HL-60/S4 treated with retinoic acid at 250 ng/mL for 4 days and 3 days (cell line): ENCODE measurements around the gene ARHGEF10L.

ENCODE experiments used
- in situ Hi-C: fragments of 300-500 bp; cut with MboI; formaldehyde crosslinking; loops from 2 replicates; pipeline ENCODE4 v1.7.0; 2022; ENCODE audit warnings: low sequenced_read_pairs

Gene ARHGEF10L

DNA sequence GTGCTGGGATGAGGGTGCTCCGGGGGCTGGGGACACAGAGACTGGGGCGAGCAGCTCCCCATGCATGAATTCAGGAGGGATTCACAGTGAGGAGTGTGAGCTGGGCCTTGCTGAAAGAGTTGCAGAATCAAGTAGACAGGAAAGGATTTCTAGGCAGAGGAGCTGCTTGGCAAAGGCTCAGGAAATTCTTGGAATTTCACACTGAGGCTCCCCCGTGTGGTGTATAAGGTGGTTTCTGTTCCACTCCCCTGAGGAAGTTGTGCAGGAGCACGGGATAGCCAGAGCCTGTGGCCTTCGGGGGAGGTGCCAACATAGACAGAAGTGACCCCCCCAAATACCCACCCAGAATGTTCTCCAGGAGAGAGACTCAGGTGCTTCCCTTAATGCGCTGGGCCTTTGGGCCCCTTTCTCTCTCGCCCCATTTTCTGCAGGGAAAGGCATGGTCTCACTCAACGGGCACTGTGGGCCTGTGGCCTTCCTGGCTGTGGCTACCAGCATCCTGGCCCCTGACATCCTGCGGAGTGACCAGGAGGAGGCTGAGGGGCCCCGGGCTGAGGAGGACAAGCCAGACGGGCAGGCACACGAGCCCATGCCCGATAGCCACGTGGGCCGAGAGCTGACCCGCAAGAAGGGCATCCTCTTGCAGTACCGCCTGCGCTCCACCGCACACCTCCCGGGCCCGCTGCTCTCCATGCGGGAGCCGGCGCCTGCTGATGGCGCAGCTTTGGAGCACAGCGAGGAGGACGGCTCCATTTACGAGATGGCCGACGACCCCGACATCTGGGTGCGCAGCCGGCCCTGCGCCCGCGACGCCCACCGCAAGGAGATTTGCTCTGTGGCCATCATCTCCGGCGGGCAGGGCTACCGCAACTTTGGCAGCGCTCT lies 157.2 kb downstream of the ARHGEF10L start:
- in situ Hi-C loops, result no loop called here

GRCh38 chr1:17697458-17697857 lies 158.0 kb downstream of the ARHGEF10L start:
- in situ Hi-C loops, result no loop called here

GRCh38 chr1:17699581-17699980 lies 160.1 kb downstream of the ARHGEF10L start:
- in situ Hi-C loops, result no loop called here

GRCh38 chr1:17700945-17701810 lies 161.7 kb downstream of the ARHGEF10L start:
- in situ Hi-C loops, result no loop called here

DNA sequence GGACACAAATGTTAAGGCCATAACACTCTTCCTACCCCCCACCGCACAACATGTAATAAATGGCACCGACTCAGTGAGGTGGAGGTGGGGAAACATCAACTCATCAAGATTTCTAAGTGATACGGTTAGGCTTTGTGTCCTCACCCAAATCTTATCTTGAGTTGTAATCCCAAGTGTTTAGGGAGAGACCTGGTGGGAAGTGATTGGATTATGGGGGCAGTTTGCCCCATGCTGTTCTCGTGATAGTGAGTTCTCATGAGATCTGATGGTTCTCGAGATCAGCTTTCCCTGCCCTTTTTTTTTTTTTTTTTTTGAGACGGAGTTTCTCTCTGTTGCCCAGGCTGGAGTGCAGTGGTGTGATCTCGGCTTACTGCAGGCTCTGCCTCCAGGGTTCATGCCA lies 164.7 kb downstream of the ARHGEF10L start:
- in situ Hi-C loops, result no loop called here

DNA sequence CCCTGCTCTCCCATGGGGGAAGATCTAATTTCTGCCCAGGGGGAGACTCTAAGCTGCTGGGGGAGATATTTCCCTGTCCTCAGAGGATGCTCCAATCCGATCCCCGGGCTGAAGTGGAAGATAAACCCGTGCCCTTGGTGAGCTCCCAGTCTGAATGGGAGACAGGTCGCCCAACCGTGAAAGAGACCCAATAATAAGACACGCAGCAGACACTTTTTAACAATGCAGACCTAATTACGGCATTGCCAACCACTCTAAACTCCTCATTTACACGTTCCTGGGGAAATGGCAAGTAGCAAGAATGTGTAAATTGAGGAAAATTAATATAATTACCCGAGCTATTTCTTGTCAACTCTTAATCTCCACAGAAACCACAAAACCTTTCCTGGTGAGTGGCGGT lies 166.9 kb downstream of the ARHGEF10L start:
- in situ Hi-C loops, result no loop called here

- in situ Hi-C loops, result no loop called here
These were observed 170.5 kb downstream of the ARHGEF10L start for GRCh38 chr1:17709981-17710380.

- in situ Hi-C loops, result no loop called here
These were observed 171.5 kb downstream of the ARHGEF10L start for GRCh38 chr1:17710889-17711576.

DNA sequence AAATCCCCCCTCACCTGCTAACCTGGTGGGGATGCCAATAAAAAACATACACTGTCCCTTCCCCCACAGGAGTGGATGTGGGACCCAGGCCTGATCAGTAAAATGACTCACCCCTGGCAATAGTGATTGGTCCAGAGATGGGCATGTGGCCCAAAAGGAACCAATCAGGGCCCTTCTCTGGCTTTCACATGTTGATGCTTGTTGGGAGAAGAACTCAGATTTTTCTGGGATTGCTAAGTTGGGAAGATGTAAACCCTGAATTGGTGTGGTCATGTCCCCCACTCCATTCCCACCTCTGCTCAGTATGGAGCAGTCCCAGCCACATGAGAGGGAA lies 172.0 kb downstream of the ARHGEF10L start:
- in situ Hi-C loops, result no loop called here

GRCh38 chr1:17711941-17712340 lies 172.4 kb downstream of the ARHGEF10L start:
- in situ Hi-C loops, result no loop called here

- in situ Hi-C loops, result no loop called here
These were observed 174.5 kb downstream of the ARHGEF10L start for GRCh38 chr1:17713993-17714392.

- in situ Hi-C loops, result no loop called here
These were observed 178.4 kb downstream of the ARHGEF10L start for GRCh38 chr1:17717594-17718535.

- in situ Hi-C loops, result no loop called here
These were observed 180.4 kb downstream of the ARHGEF10L start for GRCh38 chr1:17719874-17720273.

DNA sequence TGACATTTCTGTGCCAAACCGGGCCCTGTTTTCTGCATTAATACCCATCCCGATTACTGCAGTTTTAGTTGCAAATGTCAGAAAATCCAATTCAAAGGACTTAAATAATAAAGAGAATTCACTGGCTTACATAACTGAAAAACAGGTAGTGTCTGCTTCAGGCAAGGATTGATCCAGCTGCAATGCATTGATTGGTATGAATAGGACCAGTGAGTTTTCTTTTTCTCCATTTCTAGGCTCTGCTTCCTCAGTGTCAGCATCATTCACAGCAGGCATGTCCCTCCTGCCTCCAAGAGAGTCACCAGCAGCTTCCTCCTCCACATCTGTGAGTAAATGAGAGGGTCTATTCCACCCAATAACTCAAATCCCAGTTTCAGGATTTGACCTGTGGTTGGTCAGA lies 181.9 kb downstream of the ARHGEF10L start:
- in situ Hi-C loops, result no loop called here

- in situ Hi-C loops, result no loop called here
These were observed 184.2 kb downstream of the ARHGEF10L start for GRCh38 chr1:17723684-17724083.

DNA sequence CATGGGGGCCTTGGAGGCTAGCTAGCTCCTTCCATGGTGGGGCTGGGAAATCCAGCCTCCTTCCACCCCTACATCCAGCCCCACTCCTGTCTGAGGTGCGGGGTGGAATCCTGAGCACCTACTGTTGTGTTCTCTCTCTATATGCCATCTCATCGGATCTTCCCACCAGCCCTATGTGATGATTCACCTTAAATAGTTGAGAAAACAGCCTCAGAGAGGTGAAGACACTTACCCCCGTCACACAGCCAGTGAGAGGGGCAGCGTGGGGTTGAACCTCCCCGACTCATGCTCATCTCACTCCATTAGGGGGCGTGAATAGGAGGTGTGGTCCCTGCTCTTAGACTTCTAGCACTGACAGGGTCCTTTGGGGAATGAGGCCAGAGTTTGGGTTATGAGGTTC lies 184.7 kb downstream of the ARHGEF10L start:
- in situ Hi-C loops, result no loop called here

- in situ Hi-C loops, result no loop called here
These were observed 185.7 kb downstream of the ARHGEF10L start for GRCh38 chr1:17725084-17725719.

- in situ Hi-C loops, result no loop called here
These were observed 186.5 kb downstream of the ARHGEF10L start for GRCh38 chr1:17725811-17726582.

- in situ Hi-C loops, result no loop called here
These were observed 188.7 kb downstream of the ARHGEF10L start for GRCh38 chr1:17728123-17728712.
